SKM-1 (cell line): ENCODE data around the gene SPINK4.
A peak's percentile ranks its signal among the peaks of the same experiment; 100 is the strongest.

Experiments
- DNase-seq: peaks from one replicate; lab custom pipeline; 2025; ENCODE audit not compliant: unreplicated experiment; lab: John Stamatoyannopoulos, UW

The SPINK4 gene

GRCh38 chr9:33291031-33291397 lies 51.0 kb downstream of the SPINK4 start:
- DNase-seq, result no peak

GRCh38 chr9:33291901-33292300 lies 51.9 kb downstream of the SPINK4 start:
- DNase-seq, result no peak

GRCh38 chr9:33293782-33294181 lies 53.8 kb downstream of the SPINK4 start:
- no peak for DNase-seq

- no peak for DNase-seq
These were observed 54.9 kb downstream of the SPINK4 start for GRCh38 chr9:33294670-33295432.

- no peak for DNase-seq
These were observed 55.6 kb downstream of the SPINK4 start for GRCh38 chr9:33295571-33295970.

GRCh38 chr9:33297432-33297831 lies 57.5 kb downstream of the SPINK4 start:
- peak; percentile 11 for DNase-seq
